HCEC 1CT (cell line): ENCODE measurements around the gene TPPP2.

ENCODE experiments used
- DNase-seq: peaks from one replicate; pipeline ENCODE4 v3.0.0-alpha.2; 2017

Gene TPPP2

GRCh38 chr14:21017528-21018245 lies 12.3 kb upstream of the TPPP2 start:
- no peak for DNase-seq

DNA sequence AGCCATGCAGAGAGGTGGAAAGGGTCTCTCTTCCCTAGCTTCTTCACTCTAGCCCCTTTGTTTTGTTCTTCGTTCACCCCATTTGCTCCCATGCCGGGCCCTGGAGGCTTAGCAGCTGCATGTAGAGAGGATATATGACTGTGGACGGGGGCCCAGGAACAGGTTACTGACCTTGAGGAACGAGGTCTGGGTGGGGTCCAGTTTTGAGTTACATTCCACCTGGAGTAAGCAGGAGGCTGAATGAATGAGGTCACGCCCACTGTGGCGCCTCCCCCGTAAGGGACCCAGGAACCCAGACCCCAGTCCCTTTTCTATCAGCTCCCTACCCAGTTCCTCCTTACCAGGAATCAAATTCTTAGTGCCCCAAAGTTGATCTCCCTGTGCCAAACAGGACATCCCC lies 11.7 kb upstream of the TPPP2 start:
- no peak for DNase-seq

- no peak for DNase-seq
Observed at GRCh38 chr14:21018781-21019180, 11.2 kb upstream of the TPPP2 start.

DNA sequence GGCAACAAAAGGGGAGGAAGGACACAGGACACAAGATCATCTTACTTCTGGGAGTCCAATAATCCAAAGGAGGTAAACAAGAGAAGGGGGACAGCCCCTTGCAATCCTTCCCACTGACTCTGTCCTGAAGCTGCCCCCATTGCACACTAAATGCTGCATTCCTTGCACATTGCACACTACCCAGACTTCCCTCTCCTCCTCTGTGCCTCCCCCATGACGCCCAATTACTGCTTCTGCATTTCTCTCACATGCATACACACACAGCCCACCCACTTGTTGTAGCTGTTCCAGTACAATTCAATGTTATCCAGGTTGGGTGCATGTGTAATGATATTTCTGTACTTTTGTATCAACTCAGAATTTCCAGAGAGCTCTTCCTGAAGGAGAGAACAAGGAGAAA lies 10.7 kb upstream of the TPPP2 start:
- DNase-seq = no peak

DNA sequence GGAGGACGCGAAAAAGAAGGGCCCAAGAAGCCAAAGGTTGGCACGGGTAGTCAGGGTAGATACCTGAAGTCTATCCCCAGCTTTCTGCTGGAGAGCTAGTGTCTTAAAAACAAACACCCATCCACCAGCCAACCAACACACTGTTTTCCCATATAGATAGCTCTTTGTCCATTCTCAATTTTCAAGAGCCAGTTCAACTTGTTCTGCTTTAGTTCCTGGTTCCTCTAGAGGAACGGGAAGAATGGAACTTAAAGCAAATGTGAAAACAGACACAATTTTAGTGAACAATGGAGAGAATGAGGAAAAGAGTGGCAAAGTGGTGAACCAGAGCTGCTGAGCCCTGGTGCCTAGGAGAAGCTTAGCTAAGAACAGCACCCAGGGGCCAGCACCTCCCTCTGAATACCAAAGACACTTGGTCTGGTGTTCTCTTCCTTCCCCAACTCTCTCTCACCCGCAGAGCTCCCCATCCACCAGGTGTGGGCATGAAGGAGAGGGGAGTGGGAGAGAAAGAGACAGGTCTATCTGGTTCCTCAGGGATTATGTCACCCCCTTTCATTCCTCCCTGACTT lies 9.0 kb upstream of the TPPP2 start:
- no peak for DNase-seq

DNA sequence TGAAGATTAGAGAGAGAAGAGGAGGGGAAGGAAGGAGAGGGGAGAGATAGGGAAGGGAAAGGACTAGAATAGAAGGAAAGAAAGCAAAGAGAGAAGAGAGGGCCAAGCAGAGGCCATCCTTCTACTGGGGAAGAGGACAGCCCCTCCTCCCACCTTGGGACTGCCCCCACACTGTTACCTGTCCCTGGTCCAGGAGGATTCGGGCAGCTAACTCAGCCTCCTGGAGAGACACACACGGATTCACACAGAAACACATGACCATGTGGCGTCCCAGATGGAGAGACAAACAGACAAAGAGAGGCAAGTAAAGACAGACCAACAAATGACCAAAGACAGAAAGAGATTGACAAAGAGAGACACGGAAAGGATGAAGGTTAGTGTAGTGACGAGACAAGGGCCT lies 7.3 kb upstream of the TPPP2 start:
- no peak for DNase-seq

DNA sequence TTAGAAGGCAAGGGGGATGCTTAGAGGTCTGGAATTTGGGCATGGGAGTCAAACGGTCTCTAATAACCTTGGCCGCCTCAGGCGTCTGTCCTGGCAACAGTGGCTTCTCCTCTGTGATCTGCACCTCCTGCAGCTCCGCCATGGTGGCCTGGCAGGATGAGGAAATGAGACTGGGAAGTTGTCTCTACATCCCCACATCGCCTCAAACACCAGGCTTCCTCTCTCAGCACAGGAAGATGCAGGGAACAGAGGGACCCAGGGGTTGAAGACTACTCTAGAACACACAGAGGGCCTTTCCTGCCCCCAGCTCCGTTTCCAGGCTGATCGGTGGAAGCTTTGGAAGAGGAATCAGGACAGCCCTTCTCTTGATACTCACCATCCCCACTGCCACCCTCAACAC lies 6.8 kb upstream of the TPPP2 start:
- DNase-seq = no peak

DNA sequence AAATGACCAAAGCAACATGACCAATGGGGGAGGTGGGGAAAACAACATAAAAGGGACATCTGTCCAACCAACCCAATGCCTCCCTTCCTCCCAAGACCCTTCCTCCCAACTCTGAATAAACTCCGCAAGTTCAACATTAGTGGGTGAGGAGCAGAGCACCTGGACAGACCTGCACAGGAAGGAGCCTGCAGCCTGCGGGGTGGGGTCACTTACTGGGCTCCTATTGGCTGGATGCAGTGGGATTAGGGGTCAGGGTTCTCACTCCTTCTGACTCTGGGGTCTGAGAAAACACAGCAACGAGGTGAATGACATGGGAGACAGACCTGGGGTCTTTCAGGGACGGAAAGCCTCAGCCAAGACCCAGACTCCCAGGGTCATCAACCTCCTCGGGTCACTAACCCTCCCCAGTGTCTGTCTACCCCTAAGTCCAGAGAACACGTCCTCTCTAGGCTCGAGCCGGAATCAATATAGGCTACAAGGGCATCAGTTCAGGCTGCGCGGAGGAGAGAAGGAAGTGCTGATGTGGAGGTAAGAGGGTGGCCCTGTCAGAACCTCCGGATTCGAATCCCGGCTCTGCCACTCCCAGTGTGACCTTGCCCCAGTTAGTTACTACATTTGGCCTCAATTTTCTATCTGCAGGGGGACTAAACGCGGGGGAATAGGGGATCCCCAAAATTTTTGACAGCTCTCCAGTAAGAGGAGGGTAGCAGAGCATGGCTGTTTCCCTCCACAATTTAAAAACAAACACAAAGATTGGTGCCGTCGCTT lies 6.0 kb upstream of the TPPP2 start:
- no peak for DNase-seq

GRCh38 chr14:21024585-21025370 lies 5.2 kb upstream of the TPPP2 start, which contains the start of gene NDRG2:
Gene NDRG2, minus strand, starts transcription at chr14:21025061. Its CDS starts 1,746 bp downstream, at chr14:21023315.
- no peak for DNase-seq

- no peak for DNase-seq
Observed at GRCh38 chr14:21025371-21026273, 4.4 kb upstream of the TPPP2 start.

DNA sequence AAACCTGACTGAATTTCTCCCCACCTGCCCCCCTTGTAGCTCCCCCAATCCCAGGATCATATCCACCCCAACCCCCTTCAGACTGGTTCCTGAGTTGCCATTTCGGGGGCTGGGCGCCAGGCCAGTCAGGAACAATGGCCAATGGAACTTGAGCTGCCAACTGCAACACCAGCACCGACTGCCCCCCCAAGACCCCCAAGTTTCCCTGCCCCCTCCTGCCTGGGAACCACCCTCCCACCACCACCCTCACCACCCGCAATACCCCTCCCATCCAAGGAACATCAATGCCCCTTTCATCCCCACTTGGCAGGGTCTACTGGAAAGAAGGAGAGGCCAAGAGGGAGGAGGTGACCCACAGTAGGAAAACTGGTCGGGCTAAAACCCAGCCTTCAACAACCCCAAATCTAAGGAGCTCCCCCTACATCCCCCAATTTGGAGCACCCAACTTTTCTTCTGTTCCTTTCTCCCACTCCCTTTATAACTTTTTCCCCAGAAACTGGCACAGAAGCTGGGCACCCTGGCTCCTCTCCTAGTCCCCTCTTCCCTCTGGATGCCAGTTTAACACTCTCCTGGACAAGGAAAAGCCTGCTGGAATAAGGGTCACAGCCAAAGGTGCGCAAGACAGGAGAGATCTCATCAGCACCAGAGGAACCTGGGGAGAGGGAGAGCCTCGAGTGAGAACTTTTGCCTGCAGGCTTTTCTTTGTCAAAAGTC lies 3.6 kb upstream of the TPPP2 start:
- no peak for DNase-seq

DNA sequence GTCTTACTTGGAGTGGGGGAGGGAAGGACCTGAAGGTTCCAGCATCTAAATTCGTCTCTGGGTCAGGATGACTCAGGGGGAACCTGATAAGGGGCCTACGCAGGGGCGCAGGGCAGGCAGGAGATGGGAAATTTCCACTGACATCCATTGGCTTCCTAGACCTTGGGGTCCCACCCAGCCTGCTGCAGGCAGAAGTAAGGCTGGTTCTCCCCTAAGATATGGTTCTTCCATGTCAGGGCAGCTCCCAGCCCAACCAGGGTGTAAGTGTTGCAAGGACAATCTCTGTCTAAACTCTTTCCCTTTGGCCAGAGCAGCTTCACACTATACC lies 3.1 kb upstream of the TPPP2 start:
- DNase-seq = no peak

DNA sequence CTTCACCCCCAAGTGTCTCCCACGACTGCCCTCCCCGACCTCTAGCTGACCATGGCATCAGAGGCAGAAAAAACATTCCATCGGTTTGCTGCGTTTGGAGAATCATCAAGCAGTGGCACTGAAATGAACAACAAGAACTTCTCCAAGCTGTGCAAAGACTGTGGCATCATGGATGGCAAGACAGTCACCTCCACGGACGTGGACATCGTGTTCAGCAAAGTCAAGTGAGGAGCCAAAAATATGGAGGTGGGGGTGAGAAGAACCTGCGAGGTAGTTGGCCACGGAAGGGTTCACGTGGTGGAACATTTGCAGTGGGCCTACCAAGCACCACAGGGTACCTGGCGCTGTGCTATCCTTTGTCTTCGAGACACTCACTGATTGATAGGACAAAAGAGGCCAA lies 514 bp downstream of the TPPP2 start:
- no peak for DNase-seq

DNA sequence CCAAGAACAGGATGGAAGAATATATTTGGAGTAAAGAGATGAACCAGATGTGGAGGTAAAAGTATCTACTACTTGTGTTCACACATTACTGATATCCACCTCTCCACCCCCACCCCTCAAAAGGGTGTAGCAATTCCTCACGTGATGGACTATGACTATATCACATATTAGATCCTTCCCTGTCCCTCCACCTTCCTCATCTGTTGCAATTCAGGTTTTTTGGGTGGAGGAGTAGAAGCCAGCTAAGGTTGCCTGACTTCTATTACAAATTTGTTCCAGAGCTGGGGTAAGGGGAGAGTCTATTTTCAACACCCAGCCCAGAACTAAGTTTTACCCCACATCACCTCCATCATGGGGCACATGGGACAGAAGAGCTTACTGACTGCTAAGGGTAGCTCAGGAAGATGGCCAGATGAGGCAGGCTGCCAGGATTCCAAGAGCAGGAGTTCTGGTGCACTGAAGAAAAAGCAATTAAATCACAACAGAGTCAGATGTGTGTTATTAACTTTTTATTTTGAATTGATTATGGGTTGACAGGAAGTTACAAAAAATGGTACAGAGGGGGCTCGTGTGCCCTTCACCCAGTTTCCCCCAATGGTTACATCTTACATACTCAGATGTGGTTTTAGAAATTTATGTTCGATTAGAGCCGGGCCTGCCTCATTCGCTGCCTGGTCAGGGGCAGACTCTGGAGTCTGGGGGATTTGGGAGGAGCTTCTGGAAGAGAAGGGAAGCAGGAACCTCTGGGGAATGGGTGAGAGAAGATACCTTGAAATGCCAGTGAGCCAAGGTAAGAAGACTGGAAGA lies 2.5 kb downstream of the TPPP2 start:
- DNase-seq = no peak

GRCh38 chr14:21033133-21033698 lies 3.2 kb downstream of the TPPP2 start:
- DNase-seq = no peak

- no peak for DNase-seq
Observed at GRCh38 chr14:21034707-21035106, 4.7 kb downstream of the TPPP2 start, which contains the start of gene RNASE13. Gene RNASE13, minus strand, starts transcription at chr14:21034807. Its CDS starts 519 bp downstream, at chr14:21034288.

DNA sequence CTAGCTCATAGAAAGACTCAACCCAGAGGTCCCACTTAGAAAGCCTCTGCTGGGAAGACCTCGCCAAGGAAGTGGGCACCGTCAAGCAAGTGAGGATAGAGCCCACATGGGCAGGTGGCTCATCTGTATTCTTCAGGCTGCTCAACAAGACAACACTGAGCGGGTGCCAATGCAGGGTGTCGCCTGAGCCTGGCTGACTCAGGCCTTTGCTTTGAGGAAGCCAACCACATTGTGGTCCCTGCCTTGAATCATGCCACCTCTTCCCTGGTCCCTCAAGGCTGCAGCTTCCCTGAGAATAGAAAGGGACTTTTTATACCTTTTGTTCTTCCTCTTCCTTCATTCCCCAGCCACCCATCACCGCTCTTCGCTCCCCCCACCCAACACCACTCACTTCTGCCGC lies 6.7 kb downstream of the TPPP2 start:
- no peak for DNase-seq

GRCh38 chr14:21037156-21037555 lies 7.1 kb downstream of the TPPP2 start:
- no peak for DNase-seq

- peak; percentile 2 for DNase-seq
Observed at GRCh38 chr14:21038441-21039422, 8.7 kb downstream of the TPPP2 start.
